GM12891 (cell line): Measurements from ENCODE around the gene SNUPN.

Experiments used
- POLR2A ChIP-seq: IDR thresholded peaks from 2 replicates; pipeline ENCODE4 v1.6.1; 2011; ENCODE audit warnings: low read depth, low read length, control low read depth
- POLR2AphosphoS5 ChIP-seq: IDR thresholded peaks from 2 replicates; pipeline ENCODE4 v1.6.1; 2011; ENCODE audit warnings: low read depth, low read length, control low read depth
- TAF1 ChIP-seq: IDR thresholded peaks from 2 replicates; pipeline ENCODE4 v1.6.1; 2011; ENCODE audit warnings: low read depth, low read length, control low read depth

GRCh38 chr15:75647370-75648155 is 22.0 kb upstream of the SNUPN start, which contains the start of gene SNX33:
- TF ChIP-seq POLR2AphosphoS5 (no peak), POLR2A (no peak), TAF1 (no peak)
